K562 (cell line): ENCODE results near the gene SOCS3. TPM values are rescaled to one million over a fixed set of nuclear protein-coding genes. Genes with fewer than 3 reads are reported as not detected.

ENCODE experiments used
- ATAC-seq: fragments of 200-7000 bp; cut with Tn5 transposase; 3 replicates; pipeline ENCODE4 v1.9.1; 2020; ENCODE audit warnings: moderate library complexity
- BruUV-seq: library from RNA; stranded (reverse); fragments of 400-500 nt; replicated peaks from 2 replicates; lab custom pipeline; 2021; lab: Mats Ljungman, UMichigan
- CTCF ChIA-PET: fragments of 300-600 bp; formaldehyde crosslinking; extraction: SDS; loops from one replicate; lab custom pipeline; 2021; ENCODE audit warnings: low intra/inter-chr PET ratio; lab: Yijun Ruan, JAX
- POLR2A ChIA-PET: fragments of 300-600, 350-650 bp; sonication (Branson Sonifier 250); formaldehyde crosslinking; extraction: SDS; loops from one replicate; lab custom pipeline; 2021; ENCODE audit warnings: antibody characterized with exemption, inconsistent platforms; lab: Yijun Ruan, JAX
- DNase-seq, 4 experiments: peaks; one replicate each; pipeline versions ENCODE4 v3.0.0 to v3.0.0-alpha.2; 2011 to 2018; ENCODE audit warnings: low spot score in 3 of 4, mixed read lengths in 3 of 4; ENCODE audit errors: extremely low read depth in 1 of 4
- FAIRE-seq: peaks from 2 replicates; lab custom pipeline; 2011; peaks lifted over from hg19 to GRCh38; lab: Jason Lieb, UNC
- H2AFZ ChIP-seq: 2 replicates; pipeline ENCODE4 v1.6.0; 2011; ENCODE audit warnings: low read depth, low read length, control low read depth, inconsistent platforms
- H3K27ac ChIP-seq: fragments of 200-600 bp; 3 replicates; pipeline ENCODE4 v1.8.0; 2011; ENCODE audit warnings: low read depth, mild to moderate bottlenecking, control low read depth, inconsistent platforms, low read length, moderate library complexity, mixed read lengths; ENCODE audit errors: extremely low read depth
- H3K27me3 ChIP-seq, 2 experiments: fragments of 300-600 bp in 1 of 2; 2 replicates in 1 of 2; 3 replicates in 1 of 2; pipeline versions ENCODE4 v1.6.0 to v1.8.0; 2011; ENCODE audit warnings: inconsistent platforms in 2 of 2, low read length in 2 of 2, mild to moderate bottlenecking in 1 of 2, mixed read lengths in 1 of 2, moderate library complexity in 1 of 2; ENCODE audit not compliant: control insufficient read depth in 2 of 2, insufficient read depth in 2 of 2
- H3K36me3 ChIP-seq: fragments of 300-600 bp; 3 replicates; pipeline ENCODE4 v1.8.0; 2011; ENCODE audit warnings: mild to moderate bottlenecking, low read length, inconsistent platforms; ENCODE audit not compliant: control insufficient read depth, insufficient read depth
- H3K4me1 ChIP-seq, 2 experiments: fragments of 200-600 bp in 1 of 2; replicated peaks in 1 of 2; 2 replicates in 1 of 2; 3 replicates in 1 of 2; pipeline versions ENCODE4 v1.5.1 to v1.8.0; 2011; ENCODE audit warnings: inconsistent platforms in 2 of 2, low read length in 2 of 2, mild to moderate bottlenecking in 1 of 2, mixed read lengths in 1 of 2, moderate library complexity in 1 of 2; ENCODE audit not compliant: control insufficient read depth in 2 of 2, insufficient read depth in 2 of 2
- H3K4me2 ChIP-seq: 2 replicates; pipeline ENCODE4 v1.6.1; 2011; ENCODE audit warnings: low read length, control low read depth, inconsistent platforms, mixed read lengths; ENCODE audit not compliant: insufficient read depth
- H3K4me3 ChIP-seq: fragments of 200-600 bp; sonication (generic), shearing (Covaris generic); 2 replicates; pipeline ENCODE4 v1.5.1; 2016; ENCODE audit warnings: control low read depth, inconsistent platforms
- H3K79me2 ChIP-seq: fragments of 200-600 bp; 3 replicates; pipeline ENCODE4 v1.8.0; 2011; ENCODE audit warnings: low read length, inconsistent platforms; ENCODE audit not compliant: control insufficient read depth, insufficient read depth
- H3K9ac ChIP-seq, 2 experiments: 2 replicates each; pipeline versions ENCODE4 v1.6.0 to v1.6.1; 2011; ENCODE audit warnings: low read depth in 2 of 2, low read length in 2 of 2, control low read depth in 1 of 2, inconsistent platforms in 1 of 2, mild to moderate bottlenecking in 1 of 2, mixed read lengths in 1 of 2; ENCODE audit not compliant: insufficient read depth in 1 of 2
- H3K9me1 ChIP-seq: one replicate; pipeline ENCODE4 v1.6.0; 2011; ENCODE audit warnings: inconsistent platforms, mild to moderate bottlenecking, low read length, moderate library complexity; ENCODE audit not compliant: control insufficient read depth, insufficient read depth
- H3K9me3 ChIP-seq: replicated peaks from 2 replicates; pipeline ENCODE4 v1.5.1; 2011; ENCODE audit warnings: low read depth, low read length, inconsistent platforms; ENCODE audit not compliant: control insufficient read depth, insufficient read depth
- H4K20me1 ChIP-seq: replicated peaks from 2 replicates; pipeline ENCODE4 v1.6.1; 2011; ENCODE audit warnings: low read length, inconsistent platforms, mixed read lengths; ENCODE audit not compliant: control insufficient read depth, insufficient read depth
- CREB1 ChIP-seq, 2 experiments: sonication (generic) in 1 of 2; formaldehyde crosslinking in 1 of 2; IDR thresholded peaks; 2 replicates each; pipeline versions ENCODE4 v1.6.1 to v1.8.0; 2012 to 2022; ENCODE audit warnings: inconsistent platforms in 1 of 2, mild to moderate bottlenecking in 1 of 2, missing genetic modification reagents in 1 of 2, moderate library complexity in 1 of 2
- E2F3 ChIP-seq: fragments of 250-450 bp; sonication (Bioruptor Pico); IDR thresholded peaks from 2 replicates; pipeline ENCODE4 v1.4.0; 2020; ENCODE audit warnings: mild to moderate bottlenecking
- EGR1 ChIP-seq: fragments of 450-650 bp; conservative IDR thresholded peaks from 2 replicates; pipeline ENCODE4 v1.6.1; 2017; ENCODE audit warnings: mild to moderate bottlenecking
- ELF1 ChIP-seq: fragments of 200-800 bp; sonication (Bioruptor generic); IDR thresholded peaks from 2 replicates; pipeline ENCODE4 v1.6.1; 2016; ENCODE audit warnings: missing genetic modification characterization, missing compliant biosample characterization
- GATAD2A ChIP-seq: fragments of 450-650 bp; IDR thresholded peaks from 2 replicates; pipeline ENCODE4 v1.6.1; 2017
- HMG20A ChIP-seq: fragments of 450-650 bp; formaldehyde crosslinking; conservative IDR thresholded peaks from 2 replicates; pipeline ENCODE4 v1.4.0; 2020; ENCODE audit warnings: mild to moderate bottlenecking, mixed read lengths
- NUFIP1 ChIP-seq: fragments of 450-650 bp; IDR thresholded peaks from 2 replicates; pipeline ENCODE4 v1.6.1; 2018; ENCODE audit not compliant: partially characterized antibody
- SMAD1 ChIP-seq: fragments of 150-350 bp; IDR thresholded peaks from 2 replicates; pipeline ENCODE4 v1.6.1; 2014; ENCODE audit warnings: low read length, low read depth; ENCODE audit not compliant: partially characterized antibody
- ZBTB34 ChIP-seq: fragments of 250-450 bp; sonication (Bioruptor Pico); IDR thresholded peaks from 2 replicates; pipeline ENCODE4 v1.8.0; 2021; ENCODE audit warnings: mild to moderate bottlenecking, moderate library complexity
- ZBTB5 ChIP-seq: fragments of 450-650 bp; IDR thresholded peaks from 2 replicates; pipeline ENCODE4 v1.6.1; 2017; ENCODE audit warnings: antibody characterized with exemption
- ZNF696 ChIP-seq: fragments of 250-450 bp; sonication (Bioruptor Pico); conservative IDR thresholded peaks from 2 replicates; pipeline ENCODE4 v1.4.0; 2020; ENCODE audit warnings: mild to moderate bottlenecking, moderate library complexity
- ZNF77 ChIP-seq: fragments of 250-450 bp; sonication (Bioruptor Pico); IDR thresholded peaks from 2 replicates; pipeline ENCODE4 v1.5.0; 2020
- WGBS: fragments of 100-300 bp; shearing (Covaris generic); methylation state at CpG from one replicate; pipeline ENCODE4 v1.1.6; 2016; ENCODE audit warnings: low coverage, mixed read lengths; ENCODE audit not compliant: insufficient coverage; ENCODE audit errors: missing lambda C conversion rate; 5-methylcytosine and 5-hydroxymethylcytosine counted together
- in situ Hi-C: fragments of 300-500 bp; cut with MboI; formaldehyde crosslinking; loops from 4 replicates; pipeline ENCODE4 v1.15.0; 2018; ENCODE audit warnings: inconsistent platforms, mixed read lengths
- intact Hi-C: fragments of 100-400 bp; cut with micrococcal nuclease; formaldehyde crosslinking; loops from 2 replicates; pipeline ENCODE4 v1.14.2; 2022
- polyA plus RNA-seq, 8 experiments: library from polyadenylated mRNA; depleted of rRNA in 4 of 8; stranded (reverse) in 5 of 8; unstranded in 3 of 8; fragments of >200 nt; fragmentation: Nextera tagmentation in 2 of 8; fragmentation: Illumina TruSeq in 1 of 8; extraction: Ambion mirVana in 2 of 8; extraction: Trizol in 1 of 8; gene quantifications; 2 replicates each; pipeline versions ENCODE4 v1.2.1 to v1.2.3, GENCODE V29; 2011 to 2014; ENCODE audit warnings: inconsistent platforms in 1 of 8, missing spikeins in 1 of 8
- total RNA-seq, 7 experiments: library from RNA; depleted of rRNA in 6 of 7; stranded (reverse); fragments of >200 nt in 6 of 7; fragmentation: Illumina TruSeq in 2 of 7; extraction: Trizol in 2 of 7; gene quantifications; 2 replicates each; pipeline versions ENCODE4 v1.2.1 to v1.2.3, GENCODE V29; 2011 to 2021; ENCODE audit warnings: low replicate concordance in 1 of 7
- TF ChIP-seq, protein P1 (sequence below): fragments of 450-650 bp; IDR thresholded peaks from 2 replicates; pipeline ENCODE4 v1.6.1; 2016; ENCODE audit warnings: low read depth, mild to moderate bottlenecking, moderate library complexity

The SOCS3 gene
- total and polyA plus RNA-seq, 9 of the 15 experiments (the other 6 are each of a cell fraction or from before 2014, with no cell fraction given), result 0.56 to 38.9 (median 13.7) TPM

DNA sequence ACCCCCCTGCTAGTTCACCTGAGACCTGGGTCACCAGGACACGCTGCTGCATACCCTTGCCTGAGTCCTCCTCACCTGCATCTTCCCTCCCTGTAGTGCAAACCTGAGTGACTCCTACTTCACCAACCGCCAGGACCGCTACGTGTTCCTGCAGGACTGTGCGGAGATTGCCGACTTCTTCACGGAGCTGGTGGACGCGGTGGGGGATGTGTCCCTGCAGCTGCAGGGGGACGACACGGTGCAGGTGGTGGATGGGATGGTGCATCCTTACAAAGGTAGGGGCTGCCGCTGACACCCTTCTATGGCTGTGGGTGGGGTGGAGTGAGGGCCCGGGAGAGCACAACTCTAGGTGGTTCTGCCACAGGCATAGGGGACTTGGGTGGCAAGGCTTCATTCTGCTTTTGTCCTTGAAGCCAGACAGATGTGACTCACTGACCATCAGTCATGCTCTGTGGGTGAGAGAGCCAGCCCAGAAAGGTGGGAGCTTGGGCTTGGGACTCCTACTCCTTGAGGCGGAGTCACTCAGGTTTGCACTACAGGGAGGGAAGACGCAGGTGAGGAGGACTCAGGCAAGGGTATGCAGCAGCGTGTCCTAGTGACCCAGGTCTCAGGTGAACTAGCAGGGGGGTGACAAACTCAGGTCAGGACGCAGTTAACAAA, 40.8 kb upstream of the SOCS3 start:
- FAIRE-seq (no peak), ATAC-seq (no peak)
- H3K4me2 ChIP-seq, result no peak overlapping the region
- CTCF ChIA-PET, result no interaction called here
- in situ Hi-C loops (no loop called here), intact Hi-C loops (no loop called here)
- no peak overlapping the region for H2AFZ ChIP-seq
- no peaks in the 10 kb centered on the region for H3K27me3 ChIP-seq
- TF ChIP-seq NUFIP1 (no peak), SMAD1 (no peak), ZNF696 (CRISPR knock-in tag) (no peak), ELF1 (tag) (no peak), GATAD2A (no peak), E2F3 (CRISPR knock-in tag) (no peak), ZNF77 (CRISPR knock-in tag) (no peak), EGR1 (no peak), ZBTB5 (no peak), ZBTB34 (CRISPR knock-in tag) (no peak), HMG20A (CRISPR knock-in tag) (no peak), CREB1 (IDR thresholded peaks at IDR 0.05) (no peak), CREB1 (CRISPR knock-in tag; IDR thresholded peaks at IDR 0.05) (no peak)
- TF ChIP-seq, protein P1, sequence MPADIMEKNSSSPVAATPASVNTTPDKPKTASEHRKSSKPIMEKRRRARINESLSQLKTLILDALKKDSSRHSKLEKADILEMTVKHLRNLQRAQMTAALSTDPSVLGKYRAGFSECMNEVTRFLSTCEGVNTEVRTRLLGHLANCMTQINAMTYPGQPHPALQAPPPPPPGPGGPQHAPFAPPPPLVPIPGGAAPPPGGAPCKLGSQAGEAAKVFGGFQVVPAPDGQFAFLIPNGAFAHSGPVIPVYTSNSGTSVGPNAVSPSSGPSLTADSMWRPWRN, result no peak
- TF ChIP-seq, all 486 proteins: peak for 0
- POLR2A ChIA-PET, result interaction anchor here (0.6 to 1.4 kb wide), 3 partner anchors 10 to 42 kb away, joined by 3 to 6 read pairs (median 3); no protein-coding TSS in a partner anchor
- Histone ChIP-seq H3K27ac (no peak overlapping the region), H3K9me3 (no peaks in the 10 kb centered on the region), H3K79me2 (0 out of 3 replicates have a peak, but pooled peaks cover 2% of the 10 kb centered on the region), H4K20me1 (no peaks in the 10 kb centered on the region), H3K4me1 (peaks cover 0 to 4% of the 10 kb centered on the region in 2 experiments; a peak in 1 of 5 replicates), H3K9me1 (no peaks in the 10 kb centered on the region), H3K36me3 (peaks cover 90% of the 10 kb centered on the region; the same call in 2 of the 3 replicates), H3K9ac (no peak overlapping the region), H3K4me3 (no peak overlapping the region)
- DNase-seq, result no peak
- BruUV-seq, result no TSS peak
- 85% methylated on average over 17 of the region's 17 CpGs for WGBS
